Measurements from ENCODE around the gene NTM. TPM values are rescaled to one million over a fixed set of nuclear protein-coding genes. Genes with fewer than 3 reads are reported as not detected.

NTM gene
- total RNA-seq, 2 donors from 2014 or later = 1.7 to 3.6 TPM

GRCh38 chr11:132137981-132138313, 767.5 kb downstream of the NTM start:
- H3K9me3 Mint-ChIP-seq = no peaks in the 10 kb centered on the region
- no peak overlapping the region for H3K9ac ChIP-seq (ENCODE audit: extremely low read depth, low read length, poor library complexity, severe bottlenecking)
- WGBS, 2 experiments (ENCODE audit: insufficient coverage in 1 of 2, insufficient read length in 1 of 2) = 83 to 89% methylated on average over 1 to 3 of the region's 3 CpGs
- H3K36me3 ChIP-seq (ENCODE audit: control insufficient read depth, insufficient read depth, low read length) = no peaks in the 10 kb centered on the region
- H3K4me3 Mint-ChIP-seq = no peak overlapping the region
- H3K27me3 ChIP-seq (ENCODE audit: control insufficient read depth, insufficient read depth, low read length, poor library complexity, severe bottlenecking) = no peaks in the 10 kb centered on the region
- no peak for DNase-seq
- TF ChIP-seq CTCF (conservative IDR thresholded peaks at IDR 0.05) = no peak
- H3K36me3 Mint-ChIP-seq (ENCODE audit: low read depth) = no peaks in the 10 kb centered on the region
- H3K4me1 ChIP-seq (ENCODE audit: control insufficient read depth, insufficient read depth, low read length) = no peaks in the 10 kb centered on the region
- no peak overlapping the region for H3K4me3 ChIP-seq (ENCODE audit: low read length)
- no peak overlapping the region for H3K27ac Mint-ChIP-seq
- no peaks in the 10 kb centered on the region for H3K9me3 ChIP-seq (ENCODE audit: control insufficient read depth, low read length)
- H3K27ac ChIP-seq (ENCODE audit: low read depth, low read length) = no peak overlapping the region
- no peaks in the 10 kb centered on the region for H3K27me3 Mint-ChIP-seq (ENCODE audit: insufficient read depth)
- no peaks in the 10 kb centered on the region for H3K4me1 Mint-ChIP-seq

DNA sequence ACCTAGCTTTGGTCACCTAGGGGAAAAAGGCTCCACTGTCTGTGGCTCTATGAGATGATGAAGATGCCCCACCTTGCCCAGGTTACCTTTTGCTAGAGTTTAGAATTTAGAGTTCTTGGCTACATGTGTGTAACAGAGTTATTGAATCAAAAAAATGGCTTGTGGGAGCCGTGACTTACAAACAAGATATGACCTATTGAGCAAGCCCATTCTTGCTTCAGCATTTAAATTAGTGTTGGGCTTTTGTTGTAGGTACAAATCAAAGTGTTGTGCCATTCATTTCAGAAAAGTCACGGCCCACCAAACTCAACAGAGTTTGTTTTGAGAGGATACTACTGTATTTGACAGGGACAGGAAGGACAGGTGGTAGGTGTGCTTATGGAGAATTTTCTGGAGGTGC, 768.8 kb downstream of the NTM start:
- no peaks in the 10 kb centered on the region for H3K27me3 Mint-ChIP-seq (ENCODE audit: insufficient read depth)
- Histone ChIP-seq H3K27ac (ENCODE audit: low read depth, low read length) (no peak overlapping the region), H3K4me1 (ENCODE audit: control insufficient read depth, insufficient read depth, low read length) (no peaks in the 10 kb centered on the region), H3K9ac (ENCODE audit: extremely low read depth, low read length, poor library complexity, severe bottlenecking) (no peak overlapping the region), H3K27me3 (ENCODE audit: control insufficient read depth, insufficient read depth, low read length, poor library complexity, severe bottlenecking) (no peaks in the 10 kb centered on the region), H3K9me3 (ENCODE audit: control insufficient read depth, low read length) (no peaks in the 10 kb centered on the region), H3K36me3 (ENCODE audit: control insufficient read depth, insufficient read depth, low read length) (no peaks in the 10 kb centered on the region), H3K4me3 (ENCODE audit: low read length) (no peak overlapping the region)
- no peaks in the 10 kb centered on the region for H3K4me1 Mint-ChIP-seq
- no peaks in the 10 kb centered on the region for H3K36me3 Mint-ChIP-seq (ENCODE audit: low read depth)
- DNase-seq = no peak
- WGBS, 2 experiments (ENCODE audit: insufficient coverage in 1 of 2, insufficient read length in 1 of 2) = 91 to 96% methylated on average over 2 of the region's 2 CpGs
- H3K9me3 Mint-ChIP-seq = no peaks in the 10 kb centered on the region
- no peak for TF ChIP-seq CTCF (conservative IDR thresholded peaks at IDR 0.05)
- H3K4me3 Mint-ChIP-seq = no peak overlapping the region
- H3K27ac Mint-ChIP-seq = no peak overlapping the region

GRCh38 chr11:132140056-132140455, 769.6 kb downstream of the NTM start:
- Mint-ChIP-seq H3K27ac (no peak overlapping the region), H3K36me3 (ENCODE audit: low read depth) (no peaks in the 10 kb centered on the region), H3K4me3 (no peak overlapping the region), H3K9me3 (no peaks in the 10 kb centered on the region), H3K27me3 (ENCODE audit: insufficient read depth) (no peaks in the 10 kb centered on the region), H3K4me1 (no peaks in the 10 kb centered on the region)
- DNase-seq = peak; percentile 55
- H3K27ac ChIP-seq (ENCODE audit: low read depth, low read length) = no peak overlapping the region
- no peaks in the 10 kb centered on the region for H3K36me3 ChIP-seq (ENCODE audit: control insufficient read depth, insufficient read depth, low read length)
- no peak overlapping the region for H3K4me3 ChIP-seq (ENCODE audit: low read length)
- 80 to 85% methylated on average over 1 to 3 of the region's 3 CpGs for WGBS, 2 experiments (ENCODE audit: insufficient coverage in 1 of 2, insufficient read length in 1 of 2)
- H3K9ac ChIP-seq (ENCODE audit: extremely low read depth, low read length, poor library complexity, severe bottlenecking) = no peak overlapping the region
- H3K27me3 ChIP-seq (ENCODE audit: control insufficient read depth, insufficient read depth, low read length, poor library complexity, severe bottlenecking) = no peaks in the 10 kb centered on the region
- peak; percentile 60 for TF ChIP-seq CTCF (conservative IDR thresholded peaks at IDR 0.05)
- H3K9me3 ChIP-seq (ENCODE audit: control insufficient read depth, low read length) = no peaks in the 10 kb centered on the region
- no peaks in the 10 kb centered on the region for H3K4me1 ChIP-seq (ENCODE audit: control insufficient read depth, insufficient read depth, low read length)
